H1 (cell line): ENCODE measurements around the gene ADAMTS15. TPM values are rescaled to one million over a fixed set of nuclear protein-coding genes. Genes with fewer than 3 reads are reported as not detected.

Experiments
- KDM4A ChIP-seq: IDR thresholded peaks from one replicate; pipeline ENCODE4 v1.7.1; 2012; ENCODE audit warnings: low read depth, mild to moderate bottlenecking, moderate library complexity, low read length, inconsistent platforms; ENCODE audit not compliant: severe bottlenecking
- POU5F1 ChIP-seq: IDR thresholded peaks from 2 replicates; pipeline ENCODE4 v1.6.1; 2011; ENCODE audit warnings: low read depth, mild to moderate bottlenecking, low read length, moderate library complexity
- SP1 ChIP-seq: IDR thresholded peaks from 2 replicates; pipeline ENCODE4 v1.6.1; 2011; ENCODE audit warnings: low read depth, low read length
- polyA plus RNA-seq, 7 experiments: library from polyadenylated mRNA; depleted of rRNA in 3 of 7; stranded (reverse) in 5 of 7; unstranded in 2 of 7; fragments of >200 nt in 5 of 7; fragments of 200-250 nt in 2 of 7; gene quantifications; 1 replicate in 5 of 7; 2 replicates in 1 of 7; 4 replicates in 1 of 7; pipeline versions ENCODE4 v1.2.1 to v1.2.3, GENCODE V29; 2011 to 2013; ENCODE audit warnings: missing spikeins in 2 of 7, mixed read lengths in 2 of 7
- total RNA-seq: library from RNA; stranded (reverse); fragmentation: NEBNext Ultra II Directional; extraction: Animal tissue kit (Norgen Biotek cat#: 25700); gene quantifications from 2 replicates; pipeline ENCODE4 v1.2.1, GENCODE V29; 2021

The ADAMTS15 gene
- total and polyA plus RNA-seq, 2 of the 8 experiments (the other 6 are each of a cell fraction or from before 2014, with no cell fraction given), result 1.7 to 4.7 TPM

DNA sequence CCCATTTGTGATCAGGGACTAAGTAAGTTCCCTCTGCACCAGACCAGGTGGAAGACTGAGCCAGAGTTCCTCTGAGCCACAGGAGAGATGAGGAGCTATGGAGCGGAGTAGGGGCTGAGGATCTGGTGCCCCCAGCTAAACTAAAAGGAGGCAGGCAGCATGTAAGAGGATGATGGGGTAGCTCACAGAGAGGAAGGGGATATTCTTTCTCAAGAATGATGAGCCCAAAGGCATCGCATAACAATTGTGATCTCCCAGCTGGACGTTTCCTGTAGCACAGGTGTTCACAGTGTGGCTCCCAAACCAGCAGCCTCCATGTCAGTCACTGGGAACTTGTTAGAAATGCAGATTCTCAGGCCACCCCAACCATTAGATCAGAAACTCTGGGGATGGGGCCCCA, 44.5 kb upstream of the ADAMTS15 start (continued):
- TF ChIP-seq KDM4A (no peak), POU5F1 (0 out of 2 replicates have a peak, but pooled peaks have one; percentile 49), SP1 (peak; percentile 80)
